KBM-7 (cell line): Measurements from ENCODE around the gene MPZL1.
"Not testable (repeated sequence)": the region's sequence is repeated elsewhere in the genome, so short reads cannot be mapped to it uniquely, and the experiment has no call there.

ENCODE experiments used
- DNase-seq: peaks from one replicate; pipeline ENCODE4 v3.0.0-alpha.2; 2015
- in situ Hi-C: fragments of 300-500 bp; cut with MboI; formaldehyde crosslinking; loops from 2 replicates; pipeline ENCODE4 v1.14.3; 2020; ENCODE audit warnings: low sequenced_read_pairs, low pct_unique_long_range_greater_than_20kb, mixed read lengths

Gene MPZL1

GRCh38 chr1:167715157-167715999 lies 6.4 kb upstream of the MPZL1 start:
- peak; percentile 96 for DNase-seq
- in situ Hi-C loops, result no loop called here

GRCh38 chr1:167716000-167716271 lies 5.8 kb upstream of the MPZL1 start:
- in situ Hi-C loops, result no loop called here
- no peak for DNase-seq

GRCh38 chr1:167717351-167717750 lies 4.4 kb upstream of the MPZL1 start:
- in situ Hi-C loops, result no loop called here
- no peak for DNase-seq

GRCh38 chr1:167718914-167719691 lies 2.7 kb upstream of the MPZL1 start:
- DNase-seq, result peak; percentile 29
- in situ Hi-C loops, result no loop called here

GRCh38 chr1:167719715-167720421 lies 1.9 kb upstream of the MPZL1 start:
- in situ Hi-C loops, result not testable (repeated sequence)
- peak; percentile 61 for DNase-seq

GRCh38 chr1:167720965-167721616 lies 691 bp upstream of the MPZL1 start:
- peak; percentile 72 for DNase-seq
- in situ Hi-C loops, result no loop called here

GRCh38 chr1:167722152-167722869 lies 529 bp downstream of the MPZL1 start:
- in situ Hi-C loops, result no loop called here

GRCh38 chr1:167722870-167723251 lies 1.1 kb downstream of the MPZL1 start:
- in situ Hi-C loops, result no loop called here
- DNase-seq, result no peak

More at GRCh38 chr1:167722152-167722869, 529 bp downstream of the MPZL1 start:
- peak; percentile 52 for DNase-seq

GRCh38 chr1:167723707-167724323 lies 2.0 kb downstream of the MPZL1 start:
- no peak for DNase-seq
- in situ Hi-C loops, result no loop called here

GRCh38 chr1:167726008-167726407 lies 4.2 kb downstream of the MPZL1 start:
- DNase-seq, result no peak
- in situ Hi-C loops, result no loop called here

- no peak for DNase-seq
- in situ Hi-C loops, result no loop called here
Observed at GRCh38 chr1:167728818-167729410, 7.1 kb downstream of the MPZL1 start.

GRCh38 chr1:167734227-167734626 lies 12.4 kb downstream of the MPZL1 start:
- in situ Hi-C loops, result no loop called here
- no peak for DNase-seq

- no peak for DNase-seq
- in situ Hi-C loops, result no loop called here
Observed at GRCh38 chr1:167734841-167735240, 13.1 kb downstream of the MPZL1 start.

- DNase-seq, result no peak
Observed at GRCh38 chr1:167737169-167737568, 15.4 kb downstream of the MPZL1 start.

GRCh38 chr1:167738158-167738557 lies 16.4 kb downstream of the MPZL1 start:
- DNase-seq, result no peak
- in situ Hi-C loops, result no loop called here

More at GRCh38 chr1:167737169-167737568, 15.4 kb downstream of the MPZL1 start:
- in situ Hi-C loops, result no loop called here

- no peak for DNase-seq
- in situ Hi-C loops, result no loop called here
Observed at GRCh38 chr1:167739752-167740151, 18.0 kb downstream of the MPZL1 start.

- DNase-seq, in situ Hi-C loops: not testable (repeated sequence)
Observed at GRCh38 chr1:167741103-167741502, 19.3 kb downstream of the MPZL1 start.
